Left lung (tissue), 10 donors: ENCODE measurements around the gene UBE3D. TPM values are rescaled to one million over a fixed set of nuclear protein-coding genes. Genes with fewer than 3 reads are reported as not detected.

ENCODE experiments used
- ATAC-seq: fragments of 200-7000 bp; cut with Tn5 transposase; one replicate; pipeline ENCODE4 v1.9.1; 2020; ENCODE audit warnings: moderate library complexity
- DNase-seq, 4 donors: peaks; one replicate each; pipeline ENCODE4 v3.0.0-alpha.2; 2013 to 2020
- H3K27ac ChIP-seq, 2 donors: fragments of 200-600 bp; sonication (generic) in 1 of 2; one replicate each; pipeline versions ENCODE4 v1.5.0 to v1.8.0; 2020 to 2021
- H3K27me3 ChIP-seq, 2 donors: fragments of 200-600 bp; sonication (generic) in 1 of 2; one replicate each; pipeline versions ENCODE4 v1.5.0 to v1.8.0; 2020 to 2021
- H3K36me3 ChIP-seq, 2 donors: fragments of 200-600 bp; sonication (generic) in 1 of 2; one replicate each; pipeline versions ENCODE4 v1.5.0 to v1.8.0; 2020 to 2021
- H3K4me1 ChIP-seq, 2 donors: fragments of 200-600 bp; one replicate each; pipeline ENCODE4 v1.8.0; 2021
- H3K4me3 ChIP-seq, 2 donors: fragments of 200-600 bp; sonication (generic) in 1 of 2; one replicate each; pipeline versions ENCODE4 v1.5.0 to v1.8.0; 2020 to 2021; ENCODE audit warnings: mild to moderate bottlenecking in 1 of 2
- H3K9me3 ChIP-seq, 2 donors: fragments of 200-600 bp; sonication (generic) in 1 of 2; one replicate each; pipeline versions ENCODE4 v1.5.0 to v1.8.0; 2020 to 2021
- CTCF ChIP-seq, 2 donors: fragments of 200-600 bp; sonication (generic) in 1 of 2; IDR thresholded peaks; one replicate each; pipeline versions ENCODE4 v1.5.0 to v1.8.0; 2021; ENCODE audit warnings: antibody characterized with exemption in 2 of 2
- intact Hi-C, 2 donors: fragments of 100-400 bp; cut with DNase I; formaldehyde crosslinking; loops; one replicate each; pipeline versions ENCODE4 v1.11.2 to v1.14.2; 2022
- polyA plus RNA-seq, 6 donors: library from polyadenylated mRNA; unstranded; fragments of 120-200 nt; gene quantifications; one replicate each; pipeline ENCODE4 v1.2.1, GENCODE V29; 2013; ENCODE audit not compliant: insufficient read length in 6 of 6
- total RNA-seq, 2 donors: library from RNA; stranded (reverse); fragmentation: NEBNext Ultra II Directional; extraction: Animal tissue kit (Norgen Biotek cat#: 25700); gene quantifications; one replicate each; pipeline ENCODE4 v1.2.1, GENCODE V29; 2021
- donor health status: DM: no; HTN: yes; CAD: no.
- donor health status: DM: no; HTN: no; CAD: no.

The UBE3D gene
- total and polyA plus RNA-seq, 8 donors: 4.1 to 10.9 (median 8.9) TPM

- Histone ChIP-seq H3K27me3 (no peaks in the 10 kb centered on the region), H3K36me3 (no peaks in the 10 kb centered on the region), H3K9me3 (no peaks in the 10 kb centered on the region), H3K27ac (peak overlapping the region in 1 of 2 donors; percentile 34), H3K4me1 (peaks cover 13 to 36% of the 10 kb centered on the region in 2 donors), H3K4me3 (no peak overlapping the region)
- TF ChIP-seq CTCF (IDR thresholded peaks at IDR 0.05): no peak
- no peak for DNase-seq
- ATAC-seq: no peak
- intact Hi-C loops: no loop called here
Measured at GRCh38 chr6:83071023-83071422, 5.4 kb upstream of the UBE3D start.

GRCh38 chr6:83069633-83070032, 4.0 kb upstream of the UBE3D start:
- Histone ChIP-seq H3K9me3 (no peaks in the 10 kb centered on the region), H3K27ac (no peak overlapping the region), H3K4me1 (peaks cover 13 to 48% of the 10 kb centered on the region in 2 donors), H3K27me3 (no peaks in the 10 kb centered on the region), H3K4me3 (no peak overlapping the region), H3K36me3 (no peaks in the 10 kb centered on the region)
- intact Hi-C loops: loop anchor here in 1 of 2 donors (10.0 kb wide), 1 partner anchor 445 kb away; the partner anchor contains the start of gene PRSS35
- DNase-seq: no peak
- TF ChIP-seq CTCF (IDR thresholded peaks at IDR 0.05): no peak
- ATAC-seq: no peak

GRCh38 chr6:83068616-83069015, 3.0 kb upstream of the UBE3D start:
- no peaks in the 10 kb centered on the region for H3K9me3 ChIP-seq
- TF ChIP-seq CTCF (IDR thresholded peaks at IDR 0.05): no peak
- no peak for DNase-seq
- intact Hi-C loops: loop anchor here in 1 of 2 donors (10.0 kb wide), 1 partner anchor 446 kb away; the partner anchor contains the start of gene PRSS35
- H3K36me3 ChIP-seq: no peaks in the 10 kb centered on the region
- peak overlapping the region in 1 of 2 donors; percentile 90 for H3K27ac ChIP-seq
- no peaks in the 10 kb centered on the region for H3K27me3 ChIP-seq
- H3K4me1 ChIP-seq: peaks cover 13 to 54% of the 10 kb centered on the region in 2 donors
- ATAC-seq: no peak
- peak overlapping the region; percentile 91 to 97 for H3K4me3 ChIP-seq

- Histone ChIP-seq H3K27me3 (no peaks in the 10 kb centered on the region), H3K4me3 (peak within 1 kb of the TSS; percentile 91 to 97), H3K27ac (peak within 1 kb of the TSS; percentile 90), H3K4me1 (peaks cover 13 to 54% of the 10 kb centered on the region in 2 donors), H3K9me3 (no peaks in the 10 kb centered on the region), H3K36me3 (no peaks in the 10 kb centered on the region)
- peak; percentile 94 to 95 for TF ChIP-seq CTCF (IDR thresholded peaks at IDR 0.05)
- ATAC-seq (peak; percentile 94), DNase-seq (peak; percentile 91 to 99 (median 96))
- intact Hi-C loops: loop anchor here in 1 of 2 donors (2.0 to 10.0 kb wide), 2 partner anchors 147 to 447 kb away; partner anchors contain the start of gene PRSS35
Measured at GRCh38 chr6:83067448-83068439, 2.1 kb upstream of the UBE3D start, which contains the start of gene DOP1A. DOP1A (plus strand) TSS chr6:83067671; CDS start chr6:83096978, 29,307 bp downstream.

- Histone ChIP-seq H3K36me3 (no peaks in the 10 kb centered on the region), H3K27me3 (no peaks in the 10 kb centered on the region), H3K9me3 (no peaks in the 10 kb centered on the region), H3K27ac (no peak overlapping the region), H3K4me1 (peaks cover 0 to 21% of the 10 kb centered on the region in 2 donors), H3K4me3 (no peak overlapping the region)
- TF ChIP-seq CTCF (IDR thresholded peaks at IDR 0.05): no peak
- DNase-seq (no peak), ATAC-seq (no peak)
- intact Hi-C loops: loop anchor here in 1 of 2 donors (10.0 kb wide), 1 partner anchor 453 kb away; the partner anchor contains the start of gene PRSS35
Measured at GRCh38 chr6:83062225-83062624, 3.4 kb downstream of the UBE3D start.
